ENCODE data around the gene CDA.
"Not testable (repeated sequence)": the region's sequence is repeated elsewhere in the genome, so short reads cannot be mapped to it uniquely, and the experiment has no call there.

Gene CDA

GRCh38 chr1:20600156-20600555, 11.3 kb downstream of the CDA start:
- no peaks in the 10 kb centered on the region for H3K36me3 ChIP-seq (ENCODE audit: insufficient read depth, low read length)
- H3K9ac ChIP-seq (ENCODE audit: low read depth, low read length) = no peak overlapping the region
- H3K9me3 ChIP-seq (ENCODE audit: control insufficient read depth, insufficient read depth, low read length) = no peaks in the 10 kb centered on the region
- no peaks in the 10 kb centered on the region for H3K4me1 ChIP-seq (ENCODE audit: insufficient read depth, low read length)

- Histone ChIP-seq H3K36me3 (ENCODE audit: insufficient read depth, low read length) (no peaks in the 10 kb centered on the region), H3K9ac (ENCODE audit: low read depth, low read length) (no peak overlapping the region), H3K9me3 (ENCODE audit: control insufficient read depth, insufficient read depth, low read length) (no peaks in the 10 kb centered on the region), H3K4me1 (ENCODE audit: insufficient read depth, low read length) (no peaks in the 10 kb centered on the region)
These were observed 12.4 kb downstream of the CDA start for GRCh38 chr1:20601129-20601825.

GRCh38 chr1:20602851-20603450, 14.1 kb downstream of the CDA start:
- Histone ChIP-seq H3K4me1 (ENCODE audit: insufficient read depth, low read length) (no peaks in the 10 kb centered on the region), H3K36me3 (ENCODE audit: insufficient read depth, low read length) (no peaks in the 10 kb centered on the region), H3K9me3 (ENCODE audit: control insufficient read depth, insufficient read depth, low read length) (no peaks in the 10 kb centered on the region), H3K9ac (ENCODE audit: low read depth, low read length) (no peak overlapping the region)

- no peak overlapping the region for H3K9ac ChIP-seq (ENCODE audit: low read depth, low read length)
- H3K4me1 ChIP-seq (ENCODE audit: insufficient read depth, low read length) = no peaks in the 10 kb centered on the region
- H3K36me3 ChIP-seq (ENCODE audit: insufficient read depth, low read length) = no peaks in the 10 kb centered on the region
- H3K9me3 ChIP-seq (ENCODE audit: control insufficient read depth, insufficient read depth, low read length) = no peaks in the 10 kb centered on the region
These were observed 14.9 kb downstream of the CDA start for GRCh38 chr1:20603504-20604464.

- Histone ChIP-seq H3K9ac (ENCODE audit: low read depth, low read length) (no peak overlapping the region), H3K4me1 (ENCODE audit: insufficient read depth, low read length) (peaks cover 3% of the 10 kb centered on the region; the same call in 1 of the 2 replicates), H3K36me3 (ENCODE audit: insufficient read depth, low read length) (no peaks in the 10 kb centered on the region), H3K9me3 (ENCODE audit: control insufficient read depth, insufficient read depth, low read length) (no peaks in the 10 kb centered on the region)
These were observed 15.8 kb downstream of the CDA start for GRCh38 chr1:20604678-20605077.

GRCh38 chr1:20606801-20607570, 18.1 kb downstream of the CDA start:
- H3K4me1 ChIP-seq (ENCODE audit: insufficient read depth, low read length); H3K9ac ChIP-seq (ENCODE audit: low read depth, low read length); H3K9me3 ChIP-seq (ENCODE audit: control insufficient read depth, insufficient read depth, low read length); H3K36me3 ChIP-seq (ENCODE audit: insufficient read depth, low read length): not testable (repeated sequence)

- Histone ChIP-seq H3K9ac (ENCODE audit: low read depth, low read length) (no peak overlapping the region), H3K4me1 (ENCODE audit: insufficient read depth, low read length) (peaks cover 22% of the 10 kb centered on the region), H3K9me3 (ENCODE audit: control insufficient read depth, insufficient read depth, low read length) (no peaks in the 10 kb centered on the region), H3K36me3 (ENCODE audit: insufficient read depth, low read length) (no peaks in the 10 kb centered on the region)
These were observed 20.6 kb downstream of the CDA start for GRCh38 chr1:20609541-20609940.

GRCh38 chr1:20610970-20611369, 22.1 kb downstream of the CDA start:
- no peaks in the 10 kb centered on the region for H3K9me3 ChIP-seq (ENCODE audit: control insufficient read depth, insufficient read depth, low read length)
- no peak overlapping the region for H3K9ac ChIP-seq (ENCODE audit: low read depth, low read length)
- peaks cover 27% of the 10 kb centered on the region for H3K4me1 ChIP-seq (ENCODE audit: insufficient read depth, low read length)
- H3K36me3 ChIP-seq (ENCODE audit: insufficient read depth, low read length) = no peaks in the 10 kb centered on the region

GRCh38 chr1:20611652-20612051, 22.8 kb downstream of the CDA start:
- Histone ChIP-seq H3K4me1 (ENCODE audit: insufficient read depth, low read length) (peaks cover 33% of the 10 kb centered on the region), H3K36me3 (ENCODE audit: insufficient read depth, low read length) (no peaks in the 10 kb centered on the region), H3K9me3 (ENCODE audit: control insufficient read depth, insufficient read depth, low read length) (no peaks in the 10 kb centered on the region), H3K9ac (ENCODE audit: low read depth, low read length) (no peak overlapping the region)

GRCh38 chr1:20612221-20612746, 23.4 kb downstream of the CDA start:
- peaks cover 35% of the 10 kb centered on the region for H3K4me1 ChIP-seq (ENCODE audit: insufficient read depth, low read length)
- H3K9ac ChIP-seq (ENCODE audit: low read depth, low read length) = no peak overlapping the region

GRCh38 chr1:20614131-20614579, 25.3 kb downstream of the CDA start:
- no peak overlapping the region for H3K9ac ChIP-seq (ENCODE audit: low read depth, low read length)
- peaks cover 35% of the 10 kb centered on the region for H3K4me1 ChIP-seq (ENCODE audit: insufficient read depth, low read length)
- no peaks in the 10 kb centered on the region for H3K9me3 ChIP-seq (ENCODE audit: control insufficient read depth, insufficient read depth, low read length)
- H3K36me3 ChIP-seq (ENCODE audit: insufficient read depth, low read length) = no peaks in the 10 kb centered on the region

More at GRCh38 chr1:20612221-20612746, 23.4 kb downstream of the CDA start:
- no peaks in the 10 kb centered on the region for H3K9me3 ChIP-seq (ENCODE audit: control insufficient read depth, insufficient read depth, low read length)
- H3K36me3 ChIP-seq (ENCODE audit: insufficient read depth, low read length) = no peaks in the 10 kb centered on the region

GRCh38 chr1:20615946-20616846, 27.3 kb downstream of the CDA start:
- Histone ChIP-seq H3K9ac (ENCODE audit: low read depth, low read length) (no peak overlapping the region), H3K9me3 (ENCODE audit: control insufficient read depth, insufficient read depth, low read length) (no peaks in the 10 kb centered on the region), H3K36me3 (ENCODE audit: insufficient read depth, low read length) (no peaks in the 10 kb centered on the region), H3K4me1 (ENCODE audit: insufficient read depth, low read length) (peaks cover 31% of the 10 kb centered on the region)

- no peaks in the 10 kb centered on the region for H3K9me3 ChIP-seq (ENCODE audit: control insufficient read depth, insufficient read depth, low read length)
- H3K9ac ChIP-seq (ENCODE audit: low read depth, low read length) = no peak overlapping the region
- no peaks in the 10 kb centered on the region for H3K36me3 ChIP-seq (ENCODE audit: insufficient read depth, low read length)
- peaks cover 31% of the 10 kb centered on the region for H3K4me1 ChIP-seq (ENCODE audit: insufficient read depth, low read length)
These were observed 28.1 kb downstream of the CDA start for GRCh38 chr1:20616847-20617487.
